GM18505 (cell line): ENCODE results near the gene HIF1A.
A peak's percentile ranks its signal among the peaks of the same experiment; 100 is the strongest.

Experiments used
- ATAC-seq: cut with Tn5 transposase; IDR thresholded peaks from one replicate; pipeline ENCODE4 v1.9.1; 2021; ENCODE audit not compliant: unreplicated experiment
- POLR2A ChIP-seq: IDR thresholded peaks from 4 replicates; pipeline ENCODE4 v1.6.1; 2011; ENCODE audit warnings: borderline replicate concordance; ENCODE audit not compliant: insufficient read depth, insufficient read length; ENCODE audit errors: extremely low read depth

HIF1A gene

GRCh38 chr14:61690039-61690438, 5.3 kb upstream of the HIF1A start:
- no peak for ATAC-seq
- no peak for TF ChIP-seq POLR2A

- TF ChIP-seq POLR2A: no peak
- no peak for ATAC-seq
Observed at GRCh38 chr14:61690982-61691381, 4.3 kb upstream of the HIF1A start.

GRCh38 chr14:61691495-61691894, 3.8 kb upstream of the HIF1A start:
- TF ChIP-seq POLR2A: no peak
- no peak for ATAC-seq

- TF ChIP-seq POLR2A: no peak
- no peak for ATAC-seq
Observed at GRCh38 chr14:61694039-61694438, 1.3 kb upstream of the HIF1A start.

- TF ChIP-seq POLR2A: no peak
- ATAC-seq: peak; percentile 7
Observed at GRCh38 chr14:61695695-61696527, 598 bp downstream of the HIF1A start.

- ATAC-seq: no peak
- no peak for TF ChIP-seq POLR2A
Observed at GRCh38 chr14:61696753-61697318, 1.5 kb downstream of the HIF1A start.

- no peak for TF ChIP-seq POLR2A
- no peak for ATAC-seq
Observed at GRCh38 chr14:61698206-61698980, 3.1 kb downstream of the HIF1A start.

GRCh38 chr14:61699027-61699426, 3.7 kb downstream of the HIF1A start:
- no peak for ATAC-seq
- TF ChIP-seq POLR2A: no peak

- no peak for TF ChIP-seq POLR2A
- no peak for ATAC-seq
Observed at GRCh38 chr14:61700104-61700886, 5.0 kb downstream of the HIF1A start.

- no peak for TF ChIP-seq POLR2A
- ATAC-seq: no peak
Observed at GRCh38 chr14:61701946-61702345, 6.6 kb downstream of the HIF1A start.

- ATAC-seq: no peak
Observed at GRCh38 chr14:61703342-61704129, 8.2 kb downstream of the HIF1A start.

GRCh38 chr14:61704554-61704953, 9.2 kb downstream of the HIF1A start:
- no peak for TF ChIP-seq POLR2A
- no peak for ATAC-seq

More at GRCh38 chr14:61703342-61704129, 8.2 kb downstream of the HIF1A start:
- TF ChIP-seq POLR2A: no peak
